ENCODE results near the gene PCDHGB6.
"Not testable (repeated sequence)": the region's sequence is repeated elsewhere in the genome, so short reads cannot be mapped to it uniquely, and the experiment has no call there.

The PCDHGB6 gene

DNA sequence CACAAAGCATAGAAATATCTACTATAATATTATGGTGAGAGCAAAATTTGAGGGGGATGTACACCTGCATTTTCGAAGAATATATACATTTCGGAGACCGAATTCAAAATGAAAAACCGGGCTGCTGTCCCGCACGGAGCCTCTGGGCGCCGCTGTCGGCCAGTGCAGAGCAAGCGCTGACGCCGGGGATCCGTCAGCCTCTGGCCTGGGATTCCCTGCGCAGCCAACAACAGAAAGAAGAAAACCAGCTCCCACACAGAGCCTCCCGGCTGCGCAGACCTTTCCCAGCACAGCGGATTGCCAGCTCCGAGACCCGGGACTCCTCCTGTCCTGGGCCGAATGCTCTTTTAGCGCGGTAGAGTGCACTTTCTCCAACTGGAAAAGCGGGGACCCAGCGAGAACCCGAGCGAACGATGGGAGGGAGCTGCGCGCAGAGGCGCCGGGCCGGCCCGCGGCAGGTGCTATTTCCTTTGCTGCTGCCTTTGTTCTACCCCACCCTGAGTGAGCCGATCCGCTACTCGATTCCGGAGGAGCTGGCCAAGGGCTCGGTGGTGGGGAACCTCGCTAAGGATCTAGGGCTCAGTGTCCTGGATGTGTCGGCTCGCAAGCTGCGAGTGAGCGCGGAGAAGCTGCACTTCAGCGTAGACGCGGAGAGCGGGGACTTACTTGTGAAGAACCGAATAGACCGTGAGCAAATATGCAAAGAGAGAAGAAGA lies at the start of gene PCDHGB6:
Gene PCDHGB6 (plus strand): TSS at position 232 of the 716 bp plus-strand sequence. CDS start 182 bp downstream, at position 414.
- H3K36me3 ChIP-seq (ENCODE audit: insufficient read depth, low read depth, low read length); H3K27ac ChIP-seq (ENCODE audit: low read length); H3K4me1 ChIP-seq (ENCODE audit: insufficient read depth, low read length): not testable (repeated sequence)
- H3K9ac ChIP-seq (ENCODE audit: low read depth, low read length): peak within 1 kb of the TSS; percentile 76
- peaks cover 12% of the 10 kb centered on the region for H3K27me3 ChIP-seq (ENCODE audit: insufficient read depth, low read length)
- H3K9me3 ChIP-seq (ENCODE audit: insufficient read depth, low read depth, low read length): peaks cover 16% of the 10 kb centered on the region; the same call in 1 of the 2 replicates
- H3K4me3 ChIP-seq (ENCODE audit: low read length): peak within 1 kb of the TSS; percentile 84

DNA sequence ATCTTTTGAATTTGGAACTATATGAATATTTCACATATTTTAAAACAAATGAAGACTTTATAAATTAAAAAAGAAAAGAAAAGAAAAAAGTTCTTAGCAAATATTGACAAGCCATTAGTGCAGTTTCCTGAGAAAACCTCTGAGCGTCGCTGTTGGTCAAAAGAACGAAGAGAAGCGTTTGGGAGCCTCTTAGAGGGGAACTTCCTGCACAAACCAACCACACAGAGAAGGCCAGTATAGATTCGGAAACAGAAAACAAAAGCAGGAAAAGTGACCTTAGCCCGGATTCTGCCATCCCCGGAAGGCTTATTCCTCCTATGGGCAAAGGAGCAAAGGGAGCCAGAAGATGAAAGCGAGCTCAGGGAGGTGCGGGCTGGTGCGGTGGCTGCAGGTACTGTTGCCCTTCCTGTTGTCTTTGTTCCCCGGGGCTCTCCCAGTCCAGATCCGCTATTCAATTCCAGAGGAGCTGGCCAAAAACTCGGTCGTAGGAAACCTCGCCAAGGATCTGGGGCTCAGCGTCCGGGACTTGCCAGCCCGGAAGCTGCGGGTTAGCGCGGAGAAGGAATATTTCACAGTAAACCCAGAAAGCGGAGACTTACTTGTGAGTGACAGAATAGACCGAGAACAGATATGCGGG lies 47.9 kb upstream of the PCDHGB6 start, which contains the start of gene PCDHGB2:
Gene PCDHGB2 (plus strand): TSS at position 205 of the 637 bp plus-strand sequence. CDS start 142 bp downstream, at position 347.
- Histone ChIP-seq H3K9me3 (ENCODE audit: insufficient read depth, low read depth, low read length) (peaks cover 76% of the 10 kb centered on the region), H3K4me3 (ENCODE audit: low read length) (peak within 1 kb of the TSS; percentile 44; the same call in 1 of the 2 replicates), H3K9ac (ENCODE audit: low read depth, low read length) (no peak within 1 kb of the TSS)

DNA sequence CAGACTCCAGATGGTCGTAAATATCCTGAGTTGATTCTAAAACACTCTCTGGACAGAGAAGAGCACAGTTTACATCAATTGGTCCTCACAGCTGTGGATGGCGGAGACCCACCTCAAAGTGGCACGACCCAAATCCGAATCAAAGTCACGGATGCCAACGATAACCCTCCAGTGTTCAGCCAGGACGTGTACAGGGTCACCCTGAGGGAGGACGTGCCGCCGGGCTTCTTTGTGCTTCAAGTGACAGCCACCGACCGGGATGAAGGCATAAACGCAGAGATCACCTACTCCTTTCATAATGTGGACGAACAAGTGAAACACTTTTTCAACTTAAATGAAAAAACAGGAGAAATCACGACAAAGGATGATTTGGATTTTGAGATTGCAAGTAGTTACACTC lies 47.1 kb upstream of the PCDHGB6 start:
- Histone ChIP-seq H3K4me1 (ENCODE audit: insufficient read depth, low read length) (no peaks in the 10 kb centered on the region), H3K36me3 (ENCODE audit: insufficient read depth, low read depth, low read length) (no peaks in the 10 kb centered on the region; the same call in 1 of the 2 replicates), H3K9ac (ENCODE audit: low read depth, low read length) (no peak overlapping the region), H3K27ac (ENCODE audit: low read length) (no peak overlapping the region), H3K27me3 (ENCODE audit: insufficient read depth, low read length) (no peaks in the 10 kb centered on the region), H3K9me3 (ENCODE audit: insufficient read depth, low read depth, low read length) (peaks cover 76% of the 10 kb centered on the region), H3K4me3 (ENCODE audit: low read length) (no peak overlapping the region)

More for the DNA sequence above, 47.9 kb upstream of the PCDHGB6 start, which contains the start of gene PCDHGB2:
- Histone ChIP-seq H3K36me3 (ENCODE audit: insufficient read depth, low read depth, low read length) (no peaks in the 10 kb centered on the region; the same call in 1 of the 2 replicates), H3K4me1 (ENCODE audit: insufficient read depth, low read length) (no peaks in the 10 kb centered on the region), H3K27ac (ENCODE audit: low read length) (no peak within 1 kb of the TSS), H3K27me3 (ENCODE audit: insufficient read depth, low read length) (no peaks in the 10 kb centered on the region)

DNA sequence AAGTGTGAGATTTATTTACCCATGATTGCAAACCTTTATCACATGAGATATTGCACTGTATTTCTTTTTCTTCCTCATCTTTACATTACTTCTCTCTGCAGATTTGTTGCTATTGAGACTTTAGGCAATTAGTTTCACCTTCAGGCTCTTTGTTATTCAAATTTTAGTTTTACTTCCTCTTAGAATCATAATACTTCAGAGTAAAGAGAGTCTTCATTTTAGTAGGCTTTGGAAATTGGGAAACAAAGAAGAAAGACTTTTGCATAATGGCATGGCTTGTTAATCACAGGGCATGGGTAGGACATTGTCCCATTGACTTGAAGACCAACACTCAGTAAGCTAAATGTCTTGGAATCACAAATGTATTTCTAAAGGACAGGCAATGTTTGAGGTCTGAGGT lies 45.1 kb upstream of the PCDHGB6 start:
- H3K36me3 ChIP-seq (ENCODE audit: insufficient read depth, low read depth, low read length): no peaks in the 10 kb centered on the region; the same call in 1 of the 2 replicates
- no peak overlapping the region for H3K9ac ChIP-seq (ENCODE audit: low read depth, low read length)
- peaks cover 75% of the 10 kb centered on the region for H3K9me3 ChIP-seq (ENCODE audit: insufficient read depth, low read depth, low read length)
- peak overlapping the region; percentile 23; the same call in 1 of the 2 replicates for H3K4me3 ChIP-seq (ENCODE audit: low read length)
- no peaks in the 10 kb centered on the region for H3K4me1 ChIP-seq (ENCODE audit: insufficient read depth, low read length)
- no peaks in the 10 kb centered on the region for H3K27me3 ChIP-seq (ENCODE audit: insufficient read depth, low read length)
- H3K27ac ChIP-seq (ENCODE audit: low read length): no peak overlapping the region

DNA sequence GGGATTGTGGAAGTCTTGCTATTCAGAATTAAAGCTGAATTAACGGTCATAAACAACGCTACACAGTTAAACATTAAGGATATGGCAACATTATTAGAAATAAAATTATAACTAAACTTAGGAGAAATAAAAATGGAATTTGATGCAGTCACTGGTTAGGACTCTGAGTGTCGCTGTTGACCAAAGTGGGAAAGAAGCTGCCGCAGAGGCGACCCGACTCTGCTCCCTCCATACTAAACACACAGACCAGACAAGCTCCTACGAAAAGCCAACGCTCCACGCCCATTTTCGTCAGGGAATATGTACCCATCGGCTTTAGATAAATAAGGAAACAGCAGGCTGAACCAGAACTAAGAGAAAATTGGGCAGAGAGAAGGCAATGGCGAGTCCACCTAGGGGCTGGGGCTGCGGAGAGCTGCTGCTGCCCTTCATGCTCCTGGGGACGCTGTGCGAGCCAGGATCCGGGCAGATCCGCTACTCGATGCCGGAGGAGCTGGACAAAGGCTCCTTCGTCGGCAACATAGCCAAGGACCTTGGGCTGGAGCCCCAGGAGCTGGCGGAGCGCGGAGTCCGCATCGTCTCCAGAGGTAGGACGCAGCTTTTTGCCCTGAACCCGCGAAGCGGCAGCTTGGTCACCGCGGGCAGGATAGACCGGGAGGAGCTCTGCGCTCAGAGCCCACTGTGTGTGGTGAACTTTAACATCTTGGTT lies 43.7 kb upstream of the PCDHGB6 start, which contains the start of gene PCDHGA5:
Gene PCDHGA5 (plus strand): TSS at position 211 of the 709 bp plus-strand sequence. CDS start 169 bp downstream, at position 380.
- Histone ChIP-seq H3K27ac (ENCODE audit: low read length) (no peak within 1 kb of the TSS), H3K4me3 (ENCODE audit: low read length) (0 out of 2 replicates have a peak within 1 kb of the TSS, but pooled peaks have one; percentile 23)

DNA sequence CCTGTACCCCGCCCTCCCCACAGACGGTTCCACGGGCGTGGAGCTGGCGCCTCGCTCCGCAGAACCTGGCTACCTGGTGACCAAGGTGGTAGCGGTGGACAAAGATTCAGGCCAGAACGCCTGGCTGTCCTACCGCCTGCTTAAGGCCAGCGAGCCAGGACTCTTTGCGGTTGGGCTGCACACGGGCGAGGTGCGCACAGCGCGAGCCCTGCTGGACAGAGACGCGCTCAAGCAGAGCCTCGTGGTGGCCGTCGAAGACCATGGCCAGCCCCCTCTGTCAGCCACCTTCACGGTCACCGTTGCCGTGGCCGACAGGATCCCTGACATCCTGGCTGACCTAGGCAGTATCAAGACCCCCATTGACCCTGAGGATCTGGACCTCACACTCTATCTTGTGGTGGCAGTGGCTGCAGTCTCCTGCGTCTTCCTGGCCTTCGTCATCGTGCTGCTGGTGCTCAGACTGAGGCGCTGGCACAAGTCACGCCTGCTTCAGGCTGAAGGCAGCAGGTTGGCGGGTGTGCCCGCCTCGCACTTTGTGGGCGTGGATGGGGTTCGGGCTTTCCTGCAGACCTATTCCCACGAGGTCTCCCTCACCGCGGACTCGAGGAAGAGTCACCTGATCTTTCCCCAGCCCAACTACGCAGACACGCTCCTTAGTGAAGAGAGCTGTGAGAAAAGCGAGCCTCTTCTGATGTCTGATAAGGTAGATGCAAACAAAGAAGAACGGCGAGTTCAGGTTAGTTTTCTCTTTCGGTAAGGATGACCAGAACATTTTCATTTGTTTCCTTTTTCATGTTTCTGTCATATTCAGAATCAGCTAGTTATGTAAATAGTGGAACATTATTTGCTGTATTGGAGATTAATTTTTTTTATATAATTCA lies 41.6 kb upstream of the PCDHGB6 start:
- no peaks in the 10 kb centered on the region; the same call in 1 of the 2 replicates for H3K36me3 ChIP-seq (ENCODE audit: insufficient read depth, low read depth, low read length)
- peaks cover 69% of the 10 kb centered on the region for H3K9me3 ChIP-seq (ENCODE audit: insufficient read depth, low read depth, low read length)
- no peak overlapping the region for H3K27ac ChIP-seq (ENCODE audit: low read length)
- no peak overlapping the region for H3K9ac ChIP-seq (ENCODE audit: low read depth, low read length)
- H3K4me1 ChIP-seq (ENCODE audit: insufficient read depth, low read length): no peaks in the 10 kb centered on the region
- no peak overlapping the region for H3K4me3 ChIP-seq (ENCODE audit: low read length)
- no peaks in the 10 kb centered on the region for H3K27me3 ChIP-seq (ENCODE audit: insufficient read depth, low read length)

More for the DNA sequence above, 43.7 kb upstream of the PCDHGB6 start, which contains the start of gene PCDHGA5:
- H3K9me3 ChIP-seq (ENCODE audit: insufficient read depth, low read depth, low read length): peaks cover 68% of the 10 kb centered on the region
- no peaks in the 10 kb centered on the region for H3K27me3 ChIP-seq (ENCODE audit: insufficient read depth, low read length)
- H3K4me1 ChIP-seq (ENCODE audit: insufficient read depth, low read length): no peaks in the 10 kb centered on the region
- H3K36me3 ChIP-seq (ENCODE audit: insufficient read depth, low read depth, low read length): no peaks in the 10 kb centered on the region; the same call in 1 of the 2 replicates
- H3K9ac ChIP-seq (ENCODE audit: low read depth, low read length): no peak within 1 kb of the TSS

DNA sequence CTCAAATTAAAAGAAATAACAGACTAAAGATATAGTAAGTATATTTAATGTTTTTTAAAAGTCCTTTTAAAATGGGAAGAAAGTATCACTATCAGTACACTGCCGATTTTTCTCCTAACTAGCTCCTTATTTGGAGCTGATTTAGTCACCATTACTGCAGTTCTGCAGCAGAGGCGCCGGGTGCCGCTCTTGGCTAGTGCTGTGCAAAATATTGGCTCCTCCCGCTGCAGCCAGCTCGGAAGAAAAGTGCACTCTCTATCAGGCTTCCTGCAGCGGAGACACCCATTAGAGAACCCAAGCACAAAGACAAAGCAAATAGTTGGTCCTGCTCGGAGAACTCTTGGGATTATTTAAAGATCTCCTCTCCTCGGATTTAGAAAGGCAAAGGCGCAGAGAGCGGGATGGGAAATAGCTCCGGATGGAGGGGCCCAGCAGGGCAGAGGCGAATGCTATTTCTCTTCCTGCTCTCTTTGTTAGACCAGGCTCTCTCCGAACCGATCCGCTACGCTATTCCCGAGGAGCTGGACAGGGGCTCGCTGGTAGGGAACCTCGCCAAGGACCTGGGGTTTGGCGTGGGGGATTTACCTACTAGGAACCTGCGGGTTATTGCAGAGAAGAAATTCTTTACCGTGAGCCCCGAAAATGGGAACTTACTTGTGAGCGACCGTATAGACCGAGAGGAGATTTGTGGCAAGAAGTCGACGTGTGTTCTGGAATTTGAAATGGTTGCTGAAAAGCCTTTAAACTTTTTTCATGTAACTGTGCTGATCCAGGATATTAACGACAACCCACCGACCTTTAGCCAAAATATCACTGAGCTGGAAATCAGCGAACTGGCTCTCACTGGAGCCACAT lies 37.6 kb upstream of the PCDHGB6 start, which contains the start of gene PCDHGB3:
Gene PCDHGB3 (plus strand): TSS at position 249 of the 855 bp plus-strand sequence. CDS start 153 bp downstream, at position 402.
- Histone ChIP-seq H3K4me3 (ENCODE audit: low read length) (no peak within 1 kb of the TSS; the same call in 1 of the 2 replicates), H3K9me3 (ENCODE audit: insufficient read depth, low read depth, low read length) (peaks cover 73% of the 10 kb centered on the region), H3K27me3 (ENCODE audit: insufficient read depth, low read length) (no peaks in the 10 kb centered on the region), H3K9ac (ENCODE audit: low read depth, low read length) (no peak within 1 kb of the TSS), H3K4me1 (ENCODE audit: insufficient read depth, low read length) (no peaks in the 10 kb centered on the region), H3K27ac (ENCODE audit: low read length) (no peak within 1 kb of the TSS), H3K36me3 (ENCODE audit: insufficient read depth, low read depth, low read length) (no peaks in the 10 kb centered on the region; the same call in 1 of the 2 replicates)

DNA sequence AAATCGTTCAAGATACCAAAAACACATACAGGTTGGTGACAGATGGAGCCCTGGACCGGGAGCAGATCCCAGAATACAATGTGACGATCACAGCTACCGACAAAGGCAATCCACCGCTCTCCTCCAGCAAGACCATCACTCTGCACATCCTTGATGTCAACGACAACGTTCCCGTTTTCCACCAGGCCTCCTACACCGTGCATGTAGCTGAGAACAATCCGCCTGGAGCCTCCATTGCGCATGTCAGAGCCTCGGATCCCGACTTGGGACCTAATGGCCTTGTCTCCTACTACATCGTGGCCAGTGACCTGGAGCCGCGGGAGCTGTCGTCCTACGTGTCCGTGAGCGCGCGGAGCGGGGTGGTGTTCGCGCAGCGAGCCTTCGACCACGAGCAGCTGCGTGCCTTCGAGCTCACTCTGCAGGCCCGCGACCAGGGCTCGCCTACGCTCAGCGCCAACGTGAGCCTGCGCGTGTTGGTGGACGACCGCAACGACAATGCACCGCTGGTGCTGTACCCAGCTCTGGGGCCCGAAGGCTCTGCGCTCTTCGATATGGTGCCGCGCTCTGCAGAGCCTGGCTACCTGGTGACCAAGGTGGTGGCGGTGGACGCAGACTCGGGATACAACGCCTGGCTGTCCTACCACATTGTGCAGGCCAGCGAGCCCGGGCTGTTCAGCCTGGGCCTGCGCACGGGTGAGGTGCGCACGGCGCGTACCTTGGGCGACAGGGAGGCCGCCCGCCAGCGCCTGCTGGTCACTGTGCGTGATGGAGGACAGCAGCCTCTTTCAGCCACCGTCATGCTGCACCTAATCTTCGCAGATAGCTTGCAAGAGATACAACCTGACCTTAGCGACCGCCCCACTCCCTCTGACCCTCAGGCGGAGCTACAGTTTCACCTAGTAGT lies 36.0 kb upstream of the PCDHGB6 start:
- Histone ChIP-seq H3K4me3 (ENCODE audit: low read length) (no peak overlapping the region; the same call in 1 of the 2 replicates), H3K4me1 (ENCODE audit: insufficient read depth, low read length) (no peaks in the 10 kb centered on the region), H3K27ac (ENCODE audit: low read length) (no peak overlapping the region), H3K9me3 (ENCODE audit: insufficient read depth, low read depth, low read length) (peaks cover 67% of the 10 kb centered on the region), H3K36me3 (ENCODE audit: insufficient read depth, low read depth, low read length) (no peaks in the 10 kb centered on the region), H3K9ac (ENCODE audit: low read depth, low read length) (no peak overlapping the region), H3K27me3 (ENCODE audit: insufficient read depth, low read length) (no peaks in the 10 kb centered on the region)

DNA sequence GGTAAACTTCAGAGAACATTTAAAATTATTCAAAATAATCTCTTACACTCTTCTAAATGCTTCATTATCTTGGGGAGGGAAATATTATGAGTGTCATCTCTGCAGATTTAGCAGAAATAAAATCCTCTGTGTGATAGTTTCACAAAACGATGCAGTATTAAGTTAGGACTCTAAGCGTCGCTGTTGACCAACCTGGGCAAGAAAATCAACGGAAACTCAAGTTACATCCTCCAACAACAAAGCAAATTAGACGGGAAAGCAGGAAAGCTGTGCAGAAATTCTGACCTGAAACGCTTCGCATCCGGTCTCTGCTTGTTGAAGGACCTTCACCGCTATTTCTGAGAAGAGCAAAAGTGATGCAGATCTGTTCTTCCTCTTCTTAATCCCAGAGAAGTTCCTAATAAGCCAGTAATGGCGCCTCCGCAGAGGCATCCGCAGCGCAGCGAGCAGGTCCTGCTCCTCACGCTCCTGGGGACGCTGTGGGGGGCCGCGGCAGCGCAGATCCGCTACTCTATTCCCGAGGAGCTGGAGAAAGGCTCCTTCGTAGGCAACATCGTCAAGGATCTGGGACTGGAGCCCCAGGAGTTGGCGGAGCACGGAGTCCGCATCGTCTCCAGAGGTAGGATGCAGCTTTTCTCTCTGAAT lies 34.0 kb upstream of the PCDHGB6 start, which contains the start of gene PCDHGA6:
Gene PCDHGA6 (plus strand): TSS at position 219 of the 645 bp plus-strand sequence. CDS start 193 bp downstream, at position 412.
- Histone ChIP-seq H3K4me1 (ENCODE audit: insufficient read depth, low read length) (no peaks in the 10 kb centered on the region), H3K27ac (ENCODE audit: low read length) (no peak within 1 kb of the TSS), H3K9me3 (ENCODE audit: insufficient read depth, low read depth, low read length) (peaks cover 74% of the 10 kb centered on the region), H3K4me3 (ENCODE audit: low read length) (no peak within 1 kb of the TSS), H3K27me3 (ENCODE audit: insufficient read depth, low read length) (no peaks in the 10 kb centered on the region), H3K9ac (ENCODE audit: low read depth, low read length) (no peak within 1 kb of the TSS), H3K36me3 (ENCODE audit: insufficient read depth, low read depth, low read length) (no peaks in the 10 kb centered on the region)
